ENCODE data around the gene PPP1R2B.
"Not testable (repeated sequence)": the region's sequence is repeated elsewhere in the genome, so short reads cannot be mapped to it uniquely, and the experiment has no call there.

The PPP1R2B gene

DNA sequence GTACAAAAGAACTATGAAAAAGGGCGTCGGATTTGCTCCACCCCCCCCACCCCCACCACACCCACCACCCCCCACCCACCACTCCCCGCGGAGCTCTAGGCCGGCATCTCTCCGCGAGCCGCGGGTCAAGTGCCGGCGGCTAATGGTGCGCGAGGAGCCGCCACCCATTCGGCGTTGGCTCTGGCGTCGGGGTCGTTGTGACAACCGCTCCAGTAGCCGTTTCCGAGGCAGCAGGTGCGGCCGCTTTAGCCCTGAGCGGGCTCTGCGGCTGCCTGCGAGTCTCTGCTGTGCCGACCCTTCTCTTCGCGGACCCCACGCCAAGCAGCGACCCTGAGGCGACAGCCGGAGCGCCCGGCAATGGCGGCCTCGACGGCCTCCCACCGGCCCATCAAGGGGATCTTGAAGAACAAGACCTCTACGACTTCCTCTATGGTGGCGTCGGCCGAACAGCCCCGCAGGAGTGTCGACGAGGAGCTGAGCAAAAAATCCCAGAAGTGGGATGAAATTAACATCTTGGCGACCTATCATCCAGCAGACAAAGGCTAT, at the start of gene PPP1R2B:
PPP1R2B (plus strand) TSS at position 90 of the 546 bp plus-strand sequence; CDS start at position 358, 268 bp downstream.
- DNase-seq: no peak

DNA sequence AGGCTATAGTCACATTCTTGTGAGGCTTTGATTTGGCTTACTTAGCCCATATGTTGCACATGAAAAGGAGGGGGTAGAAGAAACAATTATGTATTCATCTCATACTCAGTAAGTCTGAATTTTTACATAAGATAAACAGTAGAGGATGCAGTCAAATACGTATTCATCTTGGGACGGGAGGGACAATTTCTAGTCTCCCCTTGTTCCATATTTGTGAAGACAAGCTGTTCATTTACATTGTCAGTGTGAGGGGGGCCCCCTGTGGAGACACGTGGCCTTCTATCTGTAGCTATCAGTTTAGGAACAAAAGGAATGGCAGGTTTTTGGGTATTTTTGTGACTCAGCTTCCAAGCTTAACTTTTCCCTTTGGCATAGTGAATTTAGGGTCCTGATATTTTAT, 49.2 kb upstream of the PPP1R2B start:
- no peak for DNase-seq

DNA sequence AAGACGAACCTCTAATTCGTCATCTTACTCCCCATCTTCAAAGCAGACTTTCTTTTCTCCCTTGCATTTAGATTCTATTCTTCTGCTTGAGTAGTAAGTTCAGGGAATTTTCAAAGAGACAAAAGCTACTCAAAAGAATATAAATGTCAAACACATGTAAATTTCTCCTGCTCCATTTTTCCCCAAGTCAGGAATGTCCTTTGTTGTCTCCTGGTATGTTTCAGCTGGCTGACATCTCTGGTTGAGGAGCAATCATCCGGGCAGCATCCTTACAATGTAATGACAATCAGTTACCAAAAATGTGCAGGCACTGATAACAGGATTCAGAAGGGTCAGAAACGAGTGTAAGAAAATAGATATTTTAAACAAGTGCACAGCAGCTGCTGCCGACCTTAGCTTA, 47.6 kb upstream of the PPP1R2B start:
- no peak for DNase-seq

DNA sequence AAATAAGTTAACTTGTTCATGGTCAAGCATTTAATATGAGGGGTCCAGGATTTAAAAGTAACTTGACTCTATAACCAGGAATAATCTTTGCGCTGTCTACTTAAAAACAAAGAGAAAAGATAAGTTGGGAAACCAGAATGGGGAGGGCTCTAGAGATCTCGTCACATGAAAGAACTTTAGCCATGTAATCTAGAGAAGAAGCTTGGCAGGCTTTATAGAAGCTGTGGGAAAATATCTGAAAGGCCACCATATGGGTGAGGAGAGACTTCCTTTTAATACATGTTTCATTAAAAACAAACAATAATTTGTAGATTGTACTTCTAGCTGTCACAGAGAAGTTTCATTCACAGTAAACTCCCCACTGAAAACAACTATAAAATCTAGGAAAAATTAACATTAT, 46.7 kb upstream of the PPP1R2B start:
- DNase-seq: no peak

DNA sequence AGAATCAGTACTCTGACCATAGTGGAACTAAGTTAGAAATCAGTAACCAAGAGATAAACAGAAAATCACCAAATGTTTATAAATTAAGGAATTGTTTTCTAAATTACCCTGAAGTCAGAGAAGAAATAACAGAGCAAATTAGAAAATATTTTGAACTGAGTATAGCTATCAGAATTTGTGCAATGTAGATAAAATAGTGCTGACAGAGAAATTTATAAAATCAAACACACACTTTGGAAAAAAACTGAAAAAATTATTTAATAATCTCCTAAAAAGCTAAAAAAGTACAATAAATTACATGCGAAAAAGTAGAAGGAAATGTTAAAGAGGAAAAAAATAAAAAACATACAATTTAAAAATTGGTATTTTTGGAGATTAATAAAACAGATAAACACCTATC, 37.1 kb upstream of the PPP1R2B start:
- DNase-seq: no peak

DNA sequence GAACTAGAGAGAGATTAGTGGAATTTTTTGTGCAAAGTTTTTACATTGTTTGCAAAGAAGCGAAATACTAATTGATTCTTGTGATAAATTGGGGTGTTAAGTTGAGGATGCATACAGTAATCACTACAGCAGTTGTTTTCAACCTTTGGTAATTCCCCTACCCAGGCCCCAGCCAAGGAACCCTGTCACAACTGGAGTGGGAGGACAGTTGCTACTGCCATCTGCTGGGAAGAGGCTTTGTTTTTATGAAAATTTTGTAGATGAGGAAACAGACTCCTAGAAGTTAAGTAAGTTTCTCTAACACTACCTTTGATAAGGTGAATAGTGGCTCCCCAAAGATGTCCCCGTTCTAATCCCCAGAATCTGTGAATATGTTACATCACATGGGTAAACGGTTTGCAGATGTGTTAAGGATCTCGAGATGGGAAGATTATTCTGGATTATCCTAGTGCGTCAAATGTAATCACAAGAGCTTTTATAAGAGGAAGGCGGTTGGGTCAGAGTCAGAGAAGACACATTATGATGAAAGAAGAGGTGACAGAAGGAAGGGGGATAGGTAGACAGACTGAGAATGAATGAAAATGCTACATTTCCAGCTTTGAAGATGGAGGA, 34.0 kb upstream of the PPP1R2B start:
- peak; percentile 26 for DNase-seq

DNA sequence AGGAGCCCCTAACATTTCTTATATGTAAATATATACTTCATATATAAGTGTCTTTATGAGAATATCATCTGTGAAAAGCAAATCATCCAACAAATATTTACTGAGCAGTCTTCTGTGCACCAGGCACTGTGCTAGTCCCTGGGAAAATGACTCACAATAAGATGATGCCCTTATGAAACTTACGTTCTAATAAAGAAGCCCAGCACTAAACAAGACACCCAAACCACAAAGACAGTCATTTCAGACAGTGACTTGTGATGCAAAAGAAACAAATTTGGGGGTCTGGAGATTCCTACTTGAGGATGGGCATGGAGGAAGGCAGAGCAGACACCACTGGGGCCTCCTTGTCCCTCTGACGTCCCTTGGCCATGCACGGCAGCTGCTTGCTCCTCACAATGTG, 30.6 kb upstream of the PPP1R2B start:
- DNase-seq: no peak

DNA sequence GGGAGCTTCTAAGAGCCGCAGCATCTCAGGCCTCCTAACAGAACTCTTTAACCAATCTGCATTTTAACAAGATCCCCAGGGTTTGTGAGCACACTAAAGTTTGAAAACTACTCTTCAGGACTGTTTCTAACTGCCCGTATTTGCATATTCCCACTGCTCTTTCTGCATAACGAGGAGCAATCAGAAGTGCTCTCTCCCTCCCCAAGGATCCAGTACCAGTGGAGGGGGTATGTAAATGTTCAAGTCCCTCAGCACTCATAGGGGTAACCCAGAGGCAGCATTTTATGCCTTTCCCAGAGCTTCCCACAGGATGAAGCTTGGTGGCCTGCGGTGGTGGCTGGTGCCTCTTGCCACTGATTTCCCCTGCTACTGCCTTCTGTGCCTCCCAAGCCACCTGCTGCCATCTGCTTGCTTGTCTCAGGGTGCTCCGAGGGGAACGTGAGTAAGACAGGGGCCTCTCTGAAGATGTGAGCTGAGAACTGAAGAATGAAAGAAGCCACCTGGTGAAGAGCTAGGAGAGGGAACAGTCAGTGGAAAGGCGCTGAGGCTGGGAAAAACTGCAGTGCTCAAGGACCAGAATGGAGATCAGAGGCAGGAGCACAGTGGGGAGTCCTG, 30.0 kb upstream of the PPP1R2B start:
- peak; percentile 56 for DNase-seq

DNA sequence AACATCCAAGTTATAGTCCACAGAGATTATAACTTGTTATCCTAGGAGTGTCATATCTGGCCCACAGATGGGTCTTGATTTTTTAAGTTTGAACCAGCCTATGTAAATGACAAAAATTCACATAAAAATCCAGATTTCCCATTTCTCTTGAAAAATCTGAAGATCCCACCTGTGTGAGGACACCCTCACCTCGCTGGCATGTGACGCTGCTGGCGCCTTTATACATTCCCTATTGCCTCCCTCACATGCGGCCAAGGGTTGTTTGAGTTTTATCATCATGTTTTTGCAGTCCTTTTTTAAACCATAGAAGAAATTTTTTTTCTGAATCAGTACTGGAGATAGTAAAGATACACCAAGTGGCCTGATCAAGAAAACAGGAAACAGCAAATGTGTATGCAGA, 25.9 kb upstream of the PPP1R2B start:
- DNase-seq: no peak

DNA sequence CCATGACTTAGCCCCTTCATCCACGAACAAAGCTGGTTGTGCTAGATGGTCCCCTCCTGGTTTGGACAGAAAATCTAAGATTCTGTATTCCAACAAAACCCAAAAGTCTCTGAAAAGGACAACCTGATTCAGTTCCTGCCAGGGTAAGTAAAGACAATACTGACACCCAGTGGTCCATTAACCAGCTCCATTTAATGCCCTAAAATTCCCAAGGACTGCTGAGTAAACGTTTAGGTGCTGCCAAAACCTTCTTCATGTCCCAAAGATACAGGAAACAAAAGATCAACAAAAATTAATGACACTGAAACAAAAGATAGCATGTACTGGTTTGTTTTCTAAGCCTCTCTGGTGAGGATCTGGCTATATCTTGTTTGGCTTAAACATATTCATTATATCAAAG, 25.3 kb upstream of the PPP1R2B start:
- DNase-seq: peak; percentile 58

DNA sequence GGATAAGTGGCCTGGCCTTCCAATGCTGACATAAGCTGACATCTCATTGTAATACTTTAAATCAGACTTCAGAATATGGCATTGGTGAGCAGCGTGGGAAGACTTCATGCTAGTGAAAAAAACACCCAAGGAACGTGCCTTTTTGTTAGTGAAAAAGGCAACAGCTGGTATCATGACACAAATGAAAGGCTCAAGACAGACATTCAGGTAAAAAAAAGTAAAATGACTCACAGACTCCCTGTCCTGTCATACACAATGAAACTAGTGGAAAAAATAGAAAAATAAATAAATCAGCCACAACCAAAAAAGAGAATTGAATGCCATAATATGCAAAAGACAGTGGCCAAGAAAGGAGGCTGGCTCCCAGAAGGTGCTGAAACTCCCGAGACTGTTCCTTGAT, 24.4 kb upstream of the PPP1R2B start:
- no peak for DNase-seq

DNA sequence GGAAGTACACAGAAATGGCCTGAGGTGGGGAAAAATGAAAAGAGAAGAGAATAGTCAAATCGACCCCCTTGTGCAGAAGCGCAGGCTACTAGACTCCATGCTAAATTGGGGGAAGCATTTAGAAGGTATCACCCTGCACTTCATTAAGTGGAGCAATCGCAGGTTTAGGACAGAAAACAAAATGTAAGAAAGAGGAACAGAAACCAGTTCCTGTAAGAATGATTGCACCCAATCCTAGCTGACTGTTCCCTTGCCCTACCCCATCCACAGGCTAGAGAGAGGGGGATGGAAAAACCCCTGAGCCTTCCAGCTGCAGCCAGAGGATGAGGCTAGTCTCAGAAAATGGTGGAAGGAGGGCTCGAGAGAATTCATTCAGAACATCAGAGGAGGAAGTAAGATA, 23.9 kb upstream of the PPP1R2B start:
- no peak for DNase-seq

DNA sequence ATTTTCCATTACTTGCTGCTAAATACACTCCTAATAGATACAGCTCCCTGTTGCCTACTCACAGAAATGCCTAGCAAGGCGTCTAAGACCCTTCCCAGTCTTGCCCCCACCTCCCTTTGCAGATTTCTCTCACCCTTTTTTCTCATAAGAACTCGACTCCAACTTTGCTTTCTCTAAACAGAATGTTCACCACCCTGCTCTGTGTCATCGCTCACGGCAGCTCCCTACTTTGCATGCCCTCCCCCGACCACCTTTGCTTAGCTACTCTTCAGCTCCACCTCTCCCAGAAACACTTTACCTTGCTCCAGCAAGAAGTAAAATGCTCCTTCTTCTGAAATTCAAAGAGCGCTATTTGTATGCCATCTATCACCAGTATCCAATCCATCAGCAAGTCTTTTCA, 15.2 kb upstream of the PPP1R2B start:
- no peak for DNase-seq

DNA sequence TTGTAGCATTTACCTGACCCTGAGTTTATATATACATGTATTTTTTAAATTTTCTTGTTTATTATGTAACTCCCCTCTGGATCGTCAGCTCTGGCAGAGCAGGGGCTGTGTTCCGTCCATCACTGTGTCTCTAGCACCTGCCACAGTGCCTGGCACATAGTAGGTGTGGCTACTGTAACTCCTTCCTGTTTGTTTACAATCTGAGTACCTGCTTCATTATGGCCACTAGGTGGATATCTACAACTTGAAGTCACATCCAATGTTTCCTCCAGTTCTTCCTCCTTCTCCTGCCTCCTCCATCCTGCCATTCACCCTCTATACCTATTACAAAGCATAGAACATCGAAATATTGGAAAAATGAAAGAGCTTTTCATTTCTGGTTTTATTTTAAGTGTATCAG, 14.2 kb upstream of the PPP1R2B start:
- DNase-seq: no peak

DNA sequence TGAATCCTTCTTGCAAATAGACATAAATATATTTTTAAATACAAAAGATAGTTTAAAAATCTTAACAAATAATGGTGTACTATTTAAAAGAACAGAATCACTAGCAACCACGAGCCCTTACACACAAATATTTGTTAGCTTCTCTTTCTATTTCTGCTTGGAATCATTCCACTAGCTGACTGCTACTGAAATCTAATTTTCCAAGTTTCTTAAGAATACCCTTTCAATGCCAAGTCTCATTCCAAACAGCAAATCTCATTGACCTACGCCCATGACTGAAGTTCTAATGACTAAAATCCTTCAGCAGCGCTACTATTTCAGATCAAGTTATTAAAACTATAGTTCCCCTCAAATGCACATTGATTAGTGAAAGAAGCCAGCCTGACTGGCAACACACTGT, 13.2 kb upstream of the PPP1R2B start:
- DNase-seq: no peak

DNA sequence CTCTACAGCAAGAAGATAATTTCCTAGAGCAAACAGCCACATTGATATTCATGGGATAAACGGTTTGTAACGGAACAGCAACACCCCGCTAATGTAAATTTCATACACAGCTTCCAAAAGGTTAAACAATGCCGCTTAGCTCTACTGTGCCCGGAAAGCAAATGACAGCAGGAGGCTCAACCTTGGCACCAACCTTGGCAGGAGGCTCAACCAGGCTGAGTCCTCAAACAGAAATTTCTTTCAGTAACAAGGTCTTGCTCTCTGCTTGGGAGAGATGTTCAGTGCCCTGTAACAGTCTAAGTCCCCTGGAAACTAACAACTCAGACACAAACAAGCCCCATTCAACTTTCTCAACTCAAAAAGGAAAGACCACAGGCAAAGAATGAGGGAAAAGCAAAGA, 11.1 kb upstream of the PPP1R2B start:
- no peak for DNase-seq

DNA sequence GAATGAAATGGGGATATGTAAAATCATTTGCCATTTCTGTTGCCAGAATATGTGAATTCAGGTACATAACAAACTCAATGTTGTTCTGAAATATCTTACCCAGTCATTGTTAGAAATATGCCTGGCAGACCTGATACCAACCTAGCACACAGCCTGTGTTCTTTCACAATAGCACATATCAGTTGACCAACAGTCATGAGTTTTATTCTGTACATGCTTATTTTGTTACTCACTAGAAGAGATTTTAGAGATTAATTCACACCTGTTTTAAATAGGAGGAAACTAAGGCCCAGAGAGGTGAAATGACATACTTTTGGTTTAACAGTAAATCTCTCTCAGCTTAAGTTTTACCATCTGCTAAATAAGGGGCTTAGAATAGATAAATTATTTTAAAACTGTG, 8.4 kb upstream of the PPP1R2B start:
- no peak for DNase-seq

DNA sequence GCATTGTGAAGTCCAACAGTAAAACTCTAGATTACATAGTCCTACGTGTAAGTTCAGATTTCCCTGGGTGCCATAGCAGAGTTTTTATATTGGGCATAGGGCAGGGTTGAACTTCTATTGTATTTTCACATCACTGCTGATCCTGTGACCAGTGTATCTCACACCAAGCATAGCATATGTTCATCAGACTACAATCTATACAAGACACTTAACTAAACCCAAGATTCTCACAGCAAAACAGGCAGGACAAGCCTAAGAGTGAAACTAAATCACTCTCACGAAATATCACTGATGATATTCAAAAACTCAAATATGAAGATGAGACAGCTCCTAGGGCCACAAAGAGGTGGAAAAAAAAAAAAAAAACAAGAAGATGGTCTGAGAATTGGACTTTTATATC, 3.2 kb upstream of the PPP1R2B start:
- no peak for DNase-seq

DNA sequence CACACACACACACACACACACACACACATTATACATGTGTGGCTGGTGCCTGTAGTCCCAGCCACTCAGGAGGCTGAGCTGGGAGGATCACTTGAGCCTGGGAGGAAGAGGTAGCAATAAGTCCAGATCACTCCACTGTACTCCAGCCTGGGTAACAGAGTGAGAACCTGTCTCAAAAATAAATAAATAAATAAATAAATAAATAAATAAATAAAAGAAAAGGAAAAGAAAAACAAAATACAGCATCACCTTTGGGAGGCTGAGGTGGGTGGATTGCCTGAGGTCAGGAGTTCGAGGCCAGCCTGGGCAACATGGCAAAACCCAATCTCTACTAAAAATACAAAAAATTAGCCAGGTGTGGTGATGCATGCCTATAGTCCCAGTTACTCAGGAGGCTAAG, 1.6 kb upstream of the PPP1R2B start:
- not testable (repeated sequence) for DNase-seq

DNA sequence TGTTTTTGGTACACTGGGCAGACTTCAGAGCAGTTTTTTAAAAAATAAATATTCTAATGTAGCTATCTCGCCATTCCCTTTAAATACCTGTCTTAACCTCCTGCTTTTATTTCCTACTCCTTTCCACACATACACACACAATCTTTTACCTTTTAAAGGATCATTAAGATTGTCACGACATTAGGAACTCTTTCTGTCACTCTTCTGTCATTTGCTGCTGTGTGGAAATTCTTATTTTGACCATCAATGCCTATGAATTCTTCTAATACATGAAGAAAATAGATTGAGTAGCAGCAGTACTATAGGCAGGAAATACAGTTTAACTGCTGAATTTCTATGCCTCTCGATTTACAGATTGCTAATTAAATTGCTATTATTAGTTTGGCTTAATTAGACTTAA, 1.8 kb downstream of the PPP1R2B start:
- no peak for DNase-seq

DNA sequence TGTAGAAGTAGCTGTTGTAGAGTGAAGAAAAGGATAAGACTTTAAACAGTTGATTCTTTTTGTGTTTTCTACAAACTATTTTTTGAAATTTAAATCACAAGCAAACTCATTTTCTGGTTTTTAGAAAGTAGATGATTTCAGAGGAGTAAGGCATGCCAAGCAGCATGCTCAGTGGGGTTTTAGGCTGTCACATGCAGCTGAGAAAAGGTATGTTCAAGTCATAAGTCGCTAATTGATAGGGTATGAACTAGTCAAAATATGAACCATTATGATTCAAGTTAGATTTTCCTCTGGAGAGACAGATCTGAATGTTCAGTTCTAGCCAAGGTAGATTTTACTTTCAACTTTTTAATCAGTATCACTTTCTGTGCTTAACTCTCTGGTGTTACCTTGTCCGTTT, 3.0 kb downstream of the PPP1R2B start:
- DNase-seq: not testable (repeated sequence)

DNA sequence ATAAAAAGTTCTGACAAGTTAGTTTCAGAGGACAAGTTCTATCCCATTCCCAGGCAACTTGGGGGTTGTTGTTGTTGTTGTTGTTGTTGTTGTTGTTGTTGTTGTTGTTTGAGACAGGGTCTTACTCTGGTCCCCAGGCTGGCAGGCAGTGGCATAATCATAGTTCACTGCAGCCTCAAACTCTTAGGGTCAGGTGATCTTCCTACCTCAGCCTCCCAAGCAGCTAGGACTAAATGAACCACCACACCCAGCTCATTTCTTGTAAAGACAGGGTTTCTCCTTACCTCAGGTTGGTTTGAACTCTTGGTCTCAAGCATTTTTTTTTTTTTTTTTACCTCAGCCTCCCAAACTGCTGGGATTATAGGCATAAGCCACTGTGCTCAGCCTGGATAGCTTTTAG, 15.3 kb downstream of the PPP1R2B start:
- no peak for DNase-seq

DNA sequence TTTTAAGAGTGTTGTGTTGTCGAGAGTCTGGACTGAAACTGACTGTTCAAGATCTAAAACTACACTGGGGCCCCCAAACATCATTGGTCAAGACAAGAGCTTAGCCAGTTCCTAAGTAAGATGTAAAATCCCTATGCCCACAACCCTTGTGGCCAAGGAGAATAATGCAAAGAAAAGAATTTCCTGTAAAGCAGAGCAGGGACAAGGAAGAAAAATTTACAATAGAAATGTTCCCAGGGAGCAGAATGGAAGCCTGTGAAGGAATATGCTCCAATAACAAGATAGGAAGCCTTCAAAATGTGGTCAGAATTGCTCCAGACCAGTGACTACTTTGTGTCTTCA, 20.4 kb downstream of the PPP1R2B start:
- DNase-seq: no peak

DNA sequence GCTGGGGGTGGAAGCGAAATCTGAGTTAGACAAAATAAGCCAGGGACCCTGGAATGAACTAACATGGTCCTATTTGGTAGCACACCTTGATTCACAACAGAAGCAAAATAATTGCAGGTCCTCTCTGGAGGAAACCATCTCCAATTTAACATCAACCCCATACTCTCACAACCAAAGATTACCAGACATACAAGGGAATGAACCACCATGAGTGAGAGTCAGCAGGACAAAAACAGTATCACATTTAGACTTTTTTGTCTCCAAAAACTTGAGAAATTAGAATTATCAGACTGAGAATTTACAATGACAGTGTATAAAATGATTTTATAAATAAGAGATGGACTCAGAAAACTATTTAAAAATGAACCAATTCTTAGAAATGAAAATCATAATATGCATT, 21.1 kb downstream of the PPP1R2B start:
- no peak for DNase-seq

DNA sequence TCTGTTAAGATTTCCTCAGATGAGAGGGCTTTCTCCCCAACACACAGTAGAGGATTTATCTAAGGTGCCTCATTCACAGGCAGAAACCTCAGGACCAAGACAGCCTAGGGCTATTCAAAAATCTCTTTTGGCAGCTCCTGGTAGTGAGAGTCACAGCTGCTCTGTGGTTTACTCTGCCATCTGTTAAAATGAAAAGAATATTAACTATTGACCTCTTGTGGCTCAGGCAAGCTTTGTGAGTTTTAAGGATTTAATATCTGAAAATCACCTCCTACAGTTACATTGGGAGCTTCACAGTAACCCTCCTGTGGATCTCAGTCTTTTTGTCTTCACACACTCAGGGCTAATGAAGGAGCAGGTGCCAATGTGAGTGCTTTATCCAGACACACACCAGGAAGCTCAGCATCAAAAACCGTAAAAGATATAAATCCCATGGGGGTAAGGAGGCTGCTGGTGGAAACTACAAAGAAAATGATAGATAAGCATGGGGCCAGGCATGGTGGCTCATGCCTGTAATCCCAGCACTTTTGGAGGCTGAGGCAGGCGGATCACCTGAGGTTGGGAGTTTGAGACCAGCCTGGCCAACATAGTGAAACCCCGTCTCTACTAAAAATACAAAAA, 29.7 kb downstream of the PPP1R2B start:
- peak; percentile 82 for DNase-seq

Data from NCI-H2171 treated with DMSO at 0.1 percent for 48 hours (cell line).